Liver (tissue), 3 donors: ENCODE measurements around the gene MECR.

Experiments used
- CTCF ChIP-seq: fragments of 150-350 bp; IDR thresholded peaks from 2 replicates; pipeline ENCODE4 v1.5.1; 2017; ENCODE audit warnings: improper control_type of control experiment, low read depth, low read length; ENCODE audit not compliant: missing input control
- EGR1 ChIP-seq, 2 donors: IDR thresholded peaks; 2 replicates each; pipeline ENCODE4 v1.6.1; 2016 to 2018; ENCODE audit warnings: antibody characterized with exemption in 2 of 2, low read depth in 2 of 2
- JUND ChIP-seq, 2 donors: IDR thresholded peaks; 2 replicates each; pipeline ENCODE4 v1.6.1; 2016; ENCODE audit warnings: antibody characterized with exemption in 2 of 2
- MAX ChIP-seq: IDR thresholded peaks from 2 replicates; pipeline ENCODE4 v1.6.1; 2016; ENCODE audit warnings: antibody characterized with exemption
- RAD21 ChIP-seq, 2 donors: IDR thresholded peaks; 2 replicates each; pipeline ENCODE4 v1.6.1; 2016; ENCODE audit warnings: antibody characterized with exemption in 2 of 2, mild to moderate bottlenecking in 2 of 2
- TAF1 ChIP-seq: conservative IDR thresholded peaks from 2 replicates; pipeline ENCODE4 v1.6.1; 2016; ENCODE audit warnings: antibody characterized with exemption, mild to moderate bottlenecking
- donor health status: healthy.
- donor health status: healthy.

- TF ChIP-seq JUND (IDR thresholded peaks at IDR 0.05) (no peak), CTCF (no peak), MAX (no peak), TAF1 (no peak), EGR1 (IDR thresholded peaks at IDR 0.05; ENCODE audit: low read depth in 2 of 2) (no peak), RAD21 (IDR thresholded peaks at IDR 0.05) (no peak)
Observed at GRCh38 chr1:29201595-29202051, 29.1 kb downstream of the MECR start.
